Measurements from ENCODE around the gene COPRS.

The COPRS gene

GRCh38 chr17:31842195-31843069 lies 16.6 kb downstream of the COPRS start:
- Histone ChIP-seq H3K9ac (no peak overlapping the region), H3K4me2 (ENCODE audit: low read length) (peak overlapping the region; percentile 56), H3K27ac (no peak overlapping the region), H3K4me1 (peaks cover 2% of the 10 kb centered on the region), H3K9me3 (ENCODE audit: control insufficient read depth, low read length) (no peaks in the 10 kb centered on the region), H3K79me2 (no peaks in the 10 kb centered on the region), H3K4me3 (ENCODE audit: low read depth, low read length) (peak overlapping the region; percentile 32), H3K27me3 (ENCODE audit: control insufficient read depth, insufficient read depth, low read length) (no peaks in the 10 kb centered on the region), H2AFZ (peak overlapping the region; percentile 31), H3K36me3 (ENCODE audit: control insufficient read depth, insufficient read depth, low read length) (no peaks in the 10 kb centered on the region)
- TF ChIP-seq CTCF (IDR thresholded peaks at IDR 0.05): peak; percentile 98

GRCh38 chr17:31841850-31842194 lies 17.2 kb downstream of the COPRS start:
- TF ChIP-seq CTCF (IDR thresholded peaks at IDR 0.05): no peak
- no peak overlapping the region for H3K9ac ChIP-seq

GRCh38 chr17:31838636-31839225 lies 20.3 kb downstream of the COPRS start:
- H3K4me1 ChIP-seq: peaks cover 2% of the 10 kb centered on the region
- no peaks in the 10 kb centered on the region for H3K9me3 ChIP-seq (ENCODE audit: control insufficient read depth, low read length)
- no peak overlapping the region for H3K4me3 ChIP-seq (ENCODE audit: low read depth, low read length)
- H3K27ac ChIP-seq: no peak overlapping the region
- H2AFZ ChIP-seq: no peak overlapping the region
- no peaks in the 10 kb centered on the region for H3K36me3 ChIP-seq (ENCODE audit: control insufficient read depth, insufficient read depth, low read length)
- no peaks in the 10 kb centered on the region for H3K79me2 ChIP-seq
- TF ChIP-seq CTCF (IDR thresholded peaks at IDR 0.05): no peak
- no peak overlapping the region for H3K9ac ChIP-seq
- H3K4me2 ChIP-seq (ENCODE audit: low read length): no peak overlapping the region
- no peaks in the 10 kb centered on the region for H3K27me3 ChIP-seq (ENCODE audit: control insufficient read depth, insufficient read depth, low read length)

More at GRCh38 chr17:31841850-31842194, 17.2 kb downstream of the COPRS start:
- no peaks in the 10 kb centered on the region for H3K36me3 ChIP-seq (ENCODE audit: control insufficient read depth, insufficient read depth, low read length)
- H2AFZ ChIP-seq: no peak overlapping the region
- no peak overlapping the region for H3K27ac ChIP-seq
- H3K4me1 ChIP-seq: peaks cover 2% of the 10 kb centered on the region
- H3K9me3 ChIP-seq (ENCODE audit: control insufficient read depth, low read length): no peaks in the 10 kb centered on the region
- no peak overlapping the region for H3K4me3 ChIP-seq (ENCODE audit: low read depth, low read length)
- no peak overlapping the region for H3K4me2 ChIP-seq (ENCODE audit: low read length)
- H3K27me3 ChIP-seq (ENCODE audit: control insufficient read depth, insufficient read depth, low read length): no peaks in the 10 kb centered on the region
- H3K79me2 ChIP-seq: no peaks in the 10 kb centered on the region

DNA sequence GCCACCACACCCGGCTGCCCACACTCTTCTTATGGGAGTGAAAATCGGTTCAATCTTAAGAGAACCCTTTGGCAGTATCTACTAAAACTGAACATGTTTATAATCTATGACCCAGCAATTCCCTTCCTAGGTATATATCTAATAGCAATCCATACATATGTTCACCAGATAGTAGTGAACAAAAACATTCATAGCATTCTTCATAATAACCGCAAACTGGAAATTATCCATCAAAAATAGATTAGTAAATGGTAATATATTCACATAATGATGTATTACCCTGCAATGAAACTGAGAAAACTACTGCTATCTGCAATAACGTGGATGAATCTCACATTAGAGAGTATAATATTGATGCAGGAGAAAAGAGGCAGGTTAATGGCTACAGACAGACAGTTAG lies 23.1 kb downstream of the COPRS start:
- Histone ChIP-seq H3K4me2 (ENCODE audit: low read length) (no peak overlapping the region), H2AFZ (no peak overlapping the region), H3K4me3 (ENCODE audit: low read depth, low read length) (no peak overlapping the region), H3K27me3 (ENCODE audit: control insufficient read depth, insufficient read depth, low read length) (no peaks in the 10 kb centered on the region), H3K9ac (no peak overlapping the region), H3K79me2 (no peaks in the 10 kb centered on the region), H3K27ac (no peak overlapping the region), H3K4me1 (no peaks in the 10 kb centered on the region), H3K9me3 (ENCODE audit: control insufficient read depth, low read length) (no peaks in the 10 kb centered on the region), H3K36me3 (ENCODE audit: control insufficient read depth, insufficient read depth, low read length) (no peaks in the 10 kb centered on the region)
- no peak for TF ChIP-seq CTCF (IDR thresholded peaks at IDR 0.05)

Measured in parathyroid adenoma (tissue), 2 donors.